DND-41 (cell line): Measurements from ENCODE around the gene MYCBPAP.

Experiments
- ATAC-seq: fragments of 200-7000 bp; cut with Tn5 transposase; 3 replicates; pipeline ENCODE4 v1.9.1; 2021; ENCODE audit warnings: low read depth; ENCODE audit not compliant: insufficient read depth
- DNase-seq: peaks from one replicate; pipeline ENCODE4 v3.0.0-alpha.2; 2020
- H2AFZ ChIP-seq: 2 replicates; pipeline ENCODE4 v1.6.0; 2012; ENCODE audit warnings: low read depth, low read length
- H3K27ac ChIP-seq: 2 replicates; pipeline ENCODE4 v1.5.1; 2012; ENCODE audit warnings: low read length, inconsistent platforms
- H3K27me3 ChIP-seq: fragments of 200-600 bp; sonication (generic); 2 replicates; pipeline ENCODE4 v1.6.0; 2012; ENCODE audit warnings: low read length, mild to moderate bottlenecking, inconsistent platforms; ENCODE audit not compliant: insufficient read depth, poor library complexity
- H3K36me3 ChIP-seq: 2 replicates; pipeline ENCODE4 v1.5.1; 2012; ENCODE audit warnings: low read length, inconsistent platforms; ENCODE audit not compliant: insufficient read depth
- H3K4me1 ChIP-seq: 2 replicates; pipeline ENCODE4 v1.5.1; 2012; ENCODE audit warnings: mild to moderate bottlenecking, low read length; ENCODE audit not compliant: insufficient read depth
- H3K4me2 ChIP-seq: 2 replicates; pipeline ENCODE4 v1.6.0; 2012; ENCODE audit warnings: mild to moderate bottlenecking, moderate library complexity, low read length, inconsistent platforms; ENCODE audit not compliant: insufficient read depth
- H3K4me3 ChIP-seq, 2 experiments: fragments of 200-600 bp in 1 of 2; shearing (Covaris generic) in 1 of 2; 2 replicates each; pipeline ENCODE4 v1.5.1; 2012 to 2016; ENCODE audit warnings: inconsistent platforms in 2 of 2, low read length in 2 of 2, mild to moderate bottlenecking in 2 of 2, low read depth in 1 of 2, moderate library complexity in 1 of 2
- H3K79me2 ChIP-seq: 2 replicates; pipeline ENCODE4 v1.6.0; 2012; ENCODE audit warnings: low read length, inconsistent platforms; ENCODE audit not compliant: insufficient read depth
- H3K9ac ChIP-seq: 2 replicates; pipeline ENCODE4 v1.6.0; 2012; ENCODE audit warnings: low read depth, mild to moderate bottlenecking, inconsistent platforms, low read length, moderate library complexity
- H3K9me3 ChIP-seq: 2 replicates; pipeline ENCODE4 v1.5.1; 2012; ENCODE audit warnings: low read length, moderate library complexity, mild to moderate bottlenecking, inconsistent platforms; ENCODE audit not compliant: insufficient read depth, severe bottlenecking
- H4K20me1 ChIP-seq: 2 replicates; pipeline ENCODE4 v1.6.0; 2012; ENCODE audit warnings: low read length; ENCODE audit not compliant: insufficient read depth
- CTCF ChIP-seq: IDR thresholded peaks from 2 replicates; pipeline ENCODE4 v1.5.1; 2012; ENCODE audit warnings: borderline replicate concordance, low read length, moderate library complexity, mild to moderate bottlenecking; ENCODE audit not compliant: poor library complexity, severe bottlenecking; ENCODE audit errors: extremely low read depth
- EZH2 ChIP-seq: IDR thresholded peaks from 3 replicates; pipeline ENCODE4 v1.6.1; 2012; ENCODE audit warnings: borderline replicate concordance, low read depth, mild to moderate bottlenecking, moderate library complexity, low read length, inconsistent platforms; ENCODE audit not compliant: severe bottlenecking

The MYCBPAP gene

GRCh38 chr17:50563092-50563511 is 54.9 kb downstream of the MYCBPAP start:
- H3K4me1 ChIP-seq = no peaks in the 10 kb centered on the region
- no peaks in the 10 kb centered on the region for H3K36me3 ChIP-seq
- no peak overlapping the region for H3K4me2 ChIP-seq
- no peak overlapping the region for H3K4me3 ChIP-seq
- TF ChIP-seq EZH2 (no peak), CTCF (peak; percentile 26)
- H3K9ac ChIP-seq = no peak overlapping the region
- H3K27ac ChIP-seq = no peak overlapping the region
- ATAC-seq (no peak), DNase-seq (no peak)
- H3K27me3 ChIP-seq = peaks cover 28% of the 10 kb centered on the region
- no peaks in the 10 kb centered on the region for H3K79me2 ChIP-seq
- no peaks in the 10 kb centered on the region for H3K9me3 ChIP-seq
- H2AFZ ChIP-seq = no peak overlapping the region
- H4K20me1 ChIP-seq = peaks cover 9% of the 10 kb centered on the region; the same call in 1 of the 2 replicates

DNA sequence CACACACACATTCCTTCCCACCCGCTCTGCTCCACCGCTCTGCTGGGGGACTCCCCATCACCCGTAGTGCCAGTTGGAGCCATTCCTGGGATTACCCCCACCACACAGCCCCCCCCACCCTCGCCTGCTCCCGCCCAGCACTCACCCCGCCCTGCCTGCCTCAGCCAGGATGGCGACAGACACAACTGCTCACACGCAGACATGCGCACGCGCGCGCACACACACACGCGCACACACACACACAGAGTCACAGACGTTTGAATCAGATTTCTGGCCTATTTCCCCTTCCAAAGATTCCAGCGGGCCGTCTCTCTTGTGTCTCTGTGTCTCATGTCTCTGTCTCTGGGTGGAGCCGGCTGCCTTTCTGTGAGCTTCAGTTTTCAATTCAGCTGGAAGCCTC is 56.7 kb downstream of the MYCBPAP start:
- Histone ChIP-seq H3K27me3 (peaks cover 28% of the 10 kb centered on the region), H3K36me3 (no peaks in the 10 kb centered on the region), H3K27ac (no peak overlapping the region), H2AFZ (no peak overlapping the region), H3K4me3 (no peak overlapping the region), H3K4me2 (no peak overlapping the region), H3K9me3 (no peaks in the 10 kb centered on the region), H3K9ac (no peak overlapping the region), H3K79me2 (no peaks in the 10 kb centered on the region), H4K20me1 (peaks cover 6% of the 10 kb centered on the region; the same call in 1 of the 2 replicates), H3K4me1 (no peaks in the 10 kb centered on the region)
- DNase-seq (no peak), ATAC-seq (no peak)
- TF ChIP-seq EZH2 = no peak
- no peak for TF ChIP-seq CTCF

- Histone ChIP-seq H3K79me2 (no peaks in the 10 kb centered on the region), H3K27ac (no peak overlapping the region), H3K27me3 (peaks cover 28% of the 10 kb centered on the region), H3K36me3 (no peaks in the 10 kb centered on the region), H3K4me1 (no peaks in the 10 kb centered on the region), H2AFZ (no peak overlapping the region), H3K9me3 (no peaks in the 10 kb centered on the region), H3K4me3 (no peak overlapping the region), H3K4me2 (no peak overlapping the region), H3K9ac (no peak overlapping the region), H4K20me1 (peaks cover 6% of the 10 kb centered on the region; the same call in 1 of the 2 replicates)
- TF ChIP-seq EZH2 (no peak), CTCF (no peak)
- no peak for DNase-seq
- ATAC-seq = no peak
Measured at GRCh38 chr17:50565402-50566350, 57.4 kb downstream of the MYCBPAP start.
